Muscle layer of colon (tissue), 2 donors: ENCODE measurements around the gene PNRC2.
"Not testable (repeated sequence)": the region's sequence is repeated elsewhere in the genome, so short reads cannot be mapped to it uniquely, and the experiment has no call there.

ENCODE experiments used
- H3K27ac ChIP-seq: one replicate; pipeline ENCODE4 v1.7.0; 2013; ENCODE audit warnings: low read depth, mild to moderate bottlenecking, low read length, moderate library complexity
- H3K27me3 ChIP-seq, 2 donors: one replicate each; pipeline ENCODE4 v1.7.0; 2013; ENCODE audit warnings: low read length in 2 of 2, mild to moderate bottlenecking in 2 of 2; ENCODE audit not compliant: insufficient read depth in 2 of 2, control insufficient read depth in 1 of 2
- H3K36me3 ChIP-seq: one replicate; pipeline ENCODE4 v1.7.0; 2013; ENCODE audit warnings: mild to moderate bottlenecking, low read length; ENCODE audit not compliant: insufficient read depth
- H3K4me1 ChIP-seq: one replicate; pipeline ENCODE4 v1.7.0; 2013; ENCODE audit warnings: mild to moderate bottlenecking, low read length; ENCODE audit not compliant: insufficient read depth
- H3K4me3 ChIP-seq, 2 donors: one replicate each; pipeline ENCODE4 v1.7.0; 2013; ENCODE audit warnings: low read length in 2 of 2, low read depth in 1 of 2, mild to moderate bottlenecking in 1 of 2, moderate library complexity in 1 of 2
- H3K9ac ChIP-seq: one replicate; pipeline ENCODE4 v1.7.0; 2013; ENCODE audit warnings: low read length
- H3K9me3 ChIP-seq: one replicate; pipeline ENCODE4 v1.7.0; 2013; ENCODE audit warnings: mild to moderate bottlenecking, low read length
- donor health status: abdominal sarcoma.
- donor health status: Adenocarcinoma of cecum.

The PNRC2 gene

GRCh38 chr1:23957096-23957495 lies 2.5 kb upstream of the PNRC2 start:
- peaks cover 28% of the 10 kb centered on the region for H3K4me1 ChIP-seq
- H3K9ac ChIP-seq = no peak overlapping the region
- no peaks in the 10 kb centered on the region for H3K36me3 ChIP-seq
- no peaks in the 10 kb centered on the region for H3K9me3 ChIP-seq
- H3K27me3 ChIP-seq = no peaks in the 10 kb centered on the region
- peak overlapping the region; percentile 54 for H3K27ac ChIP-seq
- no peak overlapping the region for H3K4me3 ChIP-seq

- H3K9me3 ChIP-seq, H3K36me3 ChIP-seq, H3K27me3 ChIP-seq: not testable (repeated sequence)
- Histone ChIP-seq H3K4me3 (peak overlapping the region in 1 of 2 donors; percentile 97), H3K27ac (peak overlapping the region; percentile 90), H3K9ac (peak overlapping the region; percentile 92), H3K4me1 (peaks cover 28% of the 10 kb centered on the region)
Measured at GRCh38 chr1:23958040-23958809, 1.4 kb upstream of the PNRC2 start.

GRCh38 chr1:23958810-23959460 lies 693 bp upstream of the PNRC2 start:
- Histone ChIP-seq H3K9me3 (no peaks in the 10 kb centered on the region), H3K4me1 (peaks cover 33% of the 10 kb centered on the region), H3K9ac (peak overlapping the region; percentile 92), H3K27me3 (no peaks in the 10 kb centered on the region), H3K27ac (peak overlapping the region; percentile 90), H3K4me3 (peak overlapping the region; percentile 75 to 97), H3K36me3 (peaks cover 5% of the 10 kb centered on the region)

GRCh38 chr1:23960291-23961020 lies 828 bp downstream of the PNRC2 start:
- H3K4me3 ChIP-seq = peak overlapping the region; percentile 75 to 97
- H3K9me3 ChIP-seq = no peaks in the 10 kb centered on the region
- H3K9ac ChIP-seq = peak overlapping the region; percentile 99
- H3K36me3 ChIP-seq = peaks cover 7% of the 10 kb centered on the region
- peaks cover 49% of the 10 kb centered on the region for H3K4me1 ChIP-seq
- H3K27ac ChIP-seq = peak overlapping the region; percentile 90
- no peaks in the 10 kb centered on the region for H3K27me3 ChIP-seq

- no peak overlapping the region for H3K9ac ChIP-seq
- H3K36me3 ChIP-seq = peaks cover 27% of the 10 kb centered on the region
- no peaks in the 10 kb centered on the region for H3K9me3 ChIP-seq
- peak overlapping the region; percentile 52 for H3K27ac ChIP-seq
- no peaks in the 10 kb centered on the region for H3K27me3 ChIP-seq
- H3K4me3 ChIP-seq = no peak overlapping the region
- peaks cover 28% of the 10 kb centered on the region for H3K4me1 ChIP-seq
Measured at GRCh38 chr1:23963617-23964234, 4.1 kb downstream of the PNRC2 start.

GRCh38 chr1:23964235-23964668 lies 4.6 kb downstream of the PNRC2 start:
- Histone ChIP-seq H3K4me1 (peaks cover 25% of the 10 kb centered on the region), H3K27ac (peak overlapping the region; percentile 52), H3K4me3 (no peak overlapping the region), H3K36me3 (peaks cover 28% of the 10 kb centered on the region), H3K27me3 (no peaks in the 10 kb centered on the region), H3K9me3 (no peaks in the 10 kb centered on the region), H3K9ac (no peak overlapping the region)

- Histone ChIP-seq H3K9me3 (no peaks in the 10 kb centered on the region), H3K36me3 (peaks cover 28% of the 10 kb centered on the region), H3K27me3 (no peaks in the 10 kb centered on the region), H3K4me3 (no peak overlapping the region), H3K27ac (peak overlapping the region; percentile 52), H3K9ac (no peak overlapping the region), H3K4me1 (peaks cover 25% of the 10 kb centered on the region)
Measured at GRCh38 chr1:23964790-23965740, 5.4 kb downstream of the PNRC2 start.

- Histone ChIP-seq H3K36me3 (peaks cover 39% of the 10 kb centered on the region), H3K27me3 (no peaks in the 10 kb centered on the region), H3K9ac (no peak overlapping the region), H3K9me3 (no peaks in the 10 kb centered on the region), H3K27ac (no peak overlapping the region), H3K4me1 (peaks cover 21% of the 10 kb centered on the region), H3K4me3 (no peak overlapping the region)
Measured at GRCh38 chr1:23966973-23967493, 7.4 kb downstream of the PNRC2 start.

- no peak overlapping the region for H3K9ac ChIP-seq
- peaks cover 39% of the 10 kb centered on the region for H3K36me3 ChIP-seq
- H3K4me1 ChIP-seq = peaks cover 21% of the 10 kb centered on the region
- no peak overlapping the region for H3K4me3 ChIP-seq
- H3K27ac ChIP-seq = no peak overlapping the region
- H3K27me3 ChIP-seq = no peaks in the 10 kb centered on the region
- H3K9me3 ChIP-seq = no peaks in the 10 kb centered on the region
Measured at GRCh38 chr1:23967871-23968270, 8.2 kb downstream of the PNRC2 start.

GRCh38 chr1:23977187-23977853 lies 17.7 kb downstream of the PNRC2 start:
- peaks cover 25% of the 10 kb centered on the region for H3K36me3 ChIP-seq
- H3K27ac ChIP-seq = no peak overlapping the region
- H3K9me3 ChIP-seq = no peaks in the 10 kb centered on the region
- no peaks in the 10 kb centered on the region for H3K27me3 ChIP-seq
- peak overlapping the region; percentile 14 for H3K9ac ChIP-seq
- peak overlapping the region in 1 of 2 donors; percentile 4 for H3K4me3 ChIP-seq
- H3K4me1 ChIP-seq = peaks cover 39% of the 10 kb centered on the region
